Small intestine (tissue), 7 donors: ENCODE measurements around the gene MRPS34. TPM values are rescaled to one million over a fixed set of nuclear protein-coding genes. Genes with fewer than 3 reads are reported as not detected.

ENCODE experiments used
- DNase-seq, 2 donors: peaks; one replicate each; pipeline versions ENCODE4 v3.0.0 to v3.0.0-alpha.2; 2013
- FAIRE-seq: peaks from 2 replicates; lab custom pipeline; 2012; peaks lifted over from hg19 to GRCh38; lab: Jason Lieb, UNC
- H3K27ac ChIP-seq, 3 donors: one replicate each; pipeline ENCODE4 v1.5.1; 2013; ENCODE audit warnings: low read length in 2 of 3, mild to moderate bottlenecking in 2 of 3, control low read depth in 1 of 3, inconsistent platforms in 1 of 3, low read depth in 1 of 3, moderate library complexity in 1 of 3
- H3K27me3 ChIP-seq, 3 donors: one replicate each; pipeline ENCODE4 v1.6.1; 2013; ENCODE audit warnings: low read length in 3 of 3, inconsistent platforms in 1 of 3; ENCODE audit not compliant: control insufficient read depth in 3 of 3, insufficient read depth in 3 of 3
- H3K36me3 ChIP-seq, 3 donors: one replicate each; pipeline ENCODE4 v1.6.1; 2013; ENCODE audit warnings: low read length in 3 of 3, inconsistent platforms in 1 of 3, low read depth in 1 of 3, mild to moderate bottlenecking in 1 of 3, moderate library complexity in 1 of 3; ENCODE audit not compliant: control insufficient read depth in 3 of 3, insufficient read depth in 2 of 3
- H3K4me1 ChIP-seq, 3 donors: one replicate each; pipeline ENCODE4 v1.6.1; 2013; ENCODE audit warnings: low read length in 2 of 3, inconsistent platforms in 1 of 3, low read depth in 1 of 3, mild to moderate bottlenecking in 1 of 3, moderate library complexity in 1 of 3; ENCODE audit not compliant: control insufficient read depth in 3 of 3, insufficient read depth in 2 of 3
- H3K4me3 ChIP-seq, 3 donors: one replicate each; pipeline ENCODE4 v1.5.1; 2013; ENCODE audit warnings: low read length in 3 of 3, control low read depth in 1 of 3, inconsistent platforms in 1 of 3, low read depth in 1 of 3, mild to moderate bottlenecking in 1 of 3, moderate library complexity in 1 of 3
- H3K9me3 ChIP-seq, 2 donors: one replicate each; pipeline ENCODE4 v1.6.1; 2013; ENCODE audit warnings: low read depth in 1 of 2, low read length in 1 of 2; ENCODE audit not compliant: control insufficient read depth in 2 of 2, insufficient read depth in 1 of 2
- WGBS, 3 donors: extraction: QIAGEN DNeasy Blood & Tissue Kit; methylation state at CpG; one replicate each; pipeline ENCODE4 v1.1.7; 2013; 5-methylcytosine and 5-hydroxymethylcytosine counted together
- polyA plus RNA-seq, 4 donors: library from polyadenylated mRNA; stranded (reverse) in 3 of 4; unstranded in 1 of 4; fragments of 200-250 nt in 3 of 4; fragments of 120-200 nt in 1 of 4; gene quantifications; one replicate each; pipeline versions ENCODE4 v1.2.1 to v1.2.3, GENCODE V29; 2013
- donor health status: healthy with polysubstance abuse.
- donor health status: control.
- donor health status: control.
- donor health status: Bipolar disorder and iron deficiency.
- donor health status: healthy.

The MRPS34 gene
- polyA plus RNA-seq, 4 donors: 88.9 to 199 (median 172) TPM

DNA sequence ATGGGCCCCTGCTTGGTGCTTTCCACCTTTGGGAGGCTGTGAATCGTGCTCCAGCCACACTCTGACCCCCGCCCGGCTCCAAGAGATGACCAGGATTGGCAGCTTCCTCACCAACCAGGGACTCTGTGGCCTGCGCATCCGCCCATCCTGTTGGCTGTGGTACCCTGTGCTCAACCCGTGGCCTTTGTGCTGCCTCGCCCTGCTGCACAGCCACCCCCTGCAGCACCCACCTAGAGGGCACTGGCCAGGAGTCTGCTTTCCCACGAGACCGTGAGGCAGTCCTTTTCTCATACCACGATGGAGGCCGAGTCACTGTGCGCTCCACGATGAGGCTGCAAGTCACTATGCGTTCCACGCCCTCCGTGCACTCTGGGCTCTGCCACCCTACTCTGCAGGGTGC is 21.0 kb downstream of the MRPS34 start:
- FAIRE-seq (no peak), DNase-seq (no peak)
- Histone ChIP-seq H3K36me3 (peaks cover 15 to 84% (median 22%) of the 10 kb centered on the region in 3 donors), H3K9me3 (no peaks in the 10 kb centered on the region), H3K27ac (no peak overlapping the region), H3K4me1 (no peaks in the 10 kb centered on the region), H3K27me3 (no peaks in the 10 kb centered on the region), H3K4me3 (no peak overlapping the region)
- 95 to 96% (median 95%) methylated on average over 16 of the region's 16 CpGs for WGBS, 3 donors

GRCh38 chr16:1749152-1750117 is 23.5 kb downstream of the MRPS34 start:
- Histone ChIP-seq H3K27ac (no peak overlapping the region), H3K36me3 (peaks cover 15 to 92% (median 23%) of the 10 kb centered on the region in 3 donors), H3K9me3 (no peaks in the 10 kb centered on the region), H3K4me3 (no peak overlapping the region), H3K27me3 (no peaks in the 10 kb centered on the region), H3K4me1 (no peaks in the 10 kb centered on the region)
- 96 to 98% (median 97%) methylated on average over 29 of the region's 29 CpGs for WGBS, 3 donors
- FAIRE-seq (no peak), DNase-seq (no peak)

DNA sequence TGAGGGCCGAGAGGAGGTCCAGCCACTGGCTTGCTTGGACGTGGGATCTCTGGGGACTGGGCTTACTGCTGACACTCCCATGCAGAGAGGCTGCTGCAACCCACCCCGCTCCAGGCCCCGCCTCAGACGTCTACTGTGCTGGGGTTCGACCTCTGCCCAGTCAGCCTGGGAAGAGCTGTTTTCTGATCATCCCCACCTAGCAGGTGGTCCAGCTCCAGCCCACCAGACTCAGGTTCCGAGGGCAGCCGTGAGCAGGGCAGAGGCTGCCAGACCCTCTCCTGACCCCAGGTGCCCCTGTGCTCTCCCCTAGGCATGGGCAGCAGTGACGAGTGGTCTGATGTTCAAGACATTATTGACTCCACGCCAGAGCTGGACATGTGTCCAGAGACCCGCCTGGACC is 25.0 kb downstream of the MRPS34 start:
- H3K36me3 ChIP-seq: peaks cover 19 to 96% (median 25%) of the 10 kb centered on the region in 3 donors
- H3K27me3 ChIP-seq: no peaks in the 10 kb centered on the region
- no peak overlapping the region for H3K4me3 ChIP-seq
- H3K9me3 ChIP-seq: no peaks in the 10 kb centered on the region
- no peaks in the 10 kb centered on the region for H3K4me1 ChIP-seq
- H3K27ac ChIP-seq: no peak overlapping the region
- FAIRE-seq: no peak
- WGBS, 3 donors: 88 to 97% (median 94%) methylated on average over 10 to 11 of the region's 11 CpGs
- DNase-seq: no peak

DNA sequence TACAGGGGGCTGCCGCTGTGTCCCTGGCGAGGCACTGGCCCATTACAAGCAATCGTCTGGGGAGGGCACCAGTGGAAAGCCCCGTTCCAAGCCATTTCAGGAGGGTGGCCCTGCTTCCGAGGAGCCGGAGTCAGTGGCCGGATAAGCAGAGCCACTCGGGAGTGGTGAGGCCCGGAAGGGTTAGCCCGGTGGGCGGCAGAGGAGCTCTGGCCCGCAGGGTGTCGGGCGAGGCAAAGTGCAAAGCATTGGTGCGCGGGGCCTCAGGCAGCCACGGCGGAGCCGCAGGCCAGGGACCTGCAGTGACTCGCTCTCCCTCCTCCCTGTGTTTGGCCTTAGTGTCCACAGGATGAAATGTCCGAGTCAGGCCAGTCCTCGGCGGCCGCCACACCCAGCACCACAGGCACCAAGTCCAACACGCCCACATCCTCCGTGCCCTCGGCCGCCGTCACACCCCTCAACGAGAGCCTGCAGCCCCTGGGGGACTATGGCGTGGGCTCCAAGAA is 26.2 kb downstream of the MRPS34 start:
- FAIRE-seq (no peak), DNase-seq (no peak)
- H3K27ac ChIP-seq: no peak overlapping the region
- no peak overlapping the region for H3K4me3 ChIP-seq
- WGBS, 3 donors: 89 to 93% (median 92%) methylated on average over 26 to 31 of the region's 31 CpGs
- H3K36me3 ChIP-seq: peaks cover 17 to 94% (median 19%) of the 10 kb centered on the region in 3 donors
- H3K27me3 ChIP-seq: no peaks in the 10 kb centered on the region
- H3K9me3 ChIP-seq: no peaks in the 10 kb centered on the region
- H3K4me1 ChIP-seq: no peaks in the 10 kb centered on the region

DNA sequence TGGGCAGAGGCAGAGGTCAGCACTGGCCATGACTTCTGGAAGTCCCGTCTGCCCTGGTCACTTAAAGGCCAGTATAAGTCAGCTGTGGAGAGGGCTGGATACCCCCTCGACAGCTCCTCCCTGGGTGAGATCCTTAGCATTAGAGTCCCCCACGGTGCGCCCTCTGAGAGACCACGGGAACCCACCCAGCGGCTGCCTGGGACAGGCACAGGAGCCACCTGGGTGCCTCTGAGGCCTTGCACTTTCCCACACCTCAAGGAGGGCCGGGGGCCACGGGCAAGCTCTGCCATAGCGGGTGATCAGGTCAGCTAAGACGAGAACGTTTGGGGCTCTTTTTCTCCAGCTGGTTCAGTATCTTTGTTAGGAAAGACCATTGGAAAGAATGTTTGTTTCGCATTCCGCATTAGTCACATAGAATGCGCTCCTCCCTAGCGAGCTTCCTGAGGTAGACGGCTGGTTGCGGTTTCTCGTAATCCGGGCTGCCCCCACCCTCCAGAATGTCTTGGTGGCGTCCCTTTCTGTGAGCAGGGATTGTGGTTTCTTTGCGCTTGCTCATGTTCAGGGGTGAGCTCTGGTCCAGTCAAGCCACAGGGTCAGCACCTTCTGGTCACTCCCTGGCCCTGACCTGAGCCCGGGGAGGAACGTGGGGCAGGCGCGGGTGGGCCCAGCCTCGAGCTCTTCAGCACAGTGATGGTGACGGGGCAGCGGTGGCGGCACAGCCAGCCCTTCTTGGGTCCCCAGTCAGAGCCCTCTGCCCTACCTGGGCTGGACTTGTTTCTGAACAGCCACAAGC is 26.8 kb downstream of the MRPS34 start:
- H3K27me3 ChIP-seq: no peaks in the 10 kb centered on the region
- FAIRE-seq (no peak), DNase-seq (no peak)
- no peak overlapping the region for H3K27ac ChIP-seq
- no peak overlapping the region for H3K4me3 ChIP-seq
- H3K9me3 ChIP-seq: no peaks in the 10 kb centered on the region
- WGBS, 3 donors: 94 to 96% (median 94%) methylated on average over 28 to 29 of the region's 29 CpGs
- peaks cover 16 to 94% (median 19%) of the 10 kb centered on the region in 3 donors for H3K36me3 ChIP-seq
- no peaks in the 10 kb centered on the region for H3K4me1 ChIP-seq

GRCh38 chr16:1745181-1745899 is 27.6 kb downstream of the MRPS34 start:
- Histone ChIP-seq H3K4me1 (no peaks in the 10 kb centered on the region), H3K27ac (no peak overlapping the region), H3K36me3 (peaks cover 16 to 94% (median 19%) of the 10 kb centered on the region in 3 donors), H3K27me3 (no peaks in the 10 kb centered on the region), H3K4me3 (no peak overlapping the region), H3K9me3 (no peaks in the 10 kb centered on the region)
- WGBS, 3 donors: 87 to 92% (median 91%) methylated on average over 25 of the region's 25 CpGs
- FAIRE-seq (no peak), DNase-seq (no peak)

DNA sequence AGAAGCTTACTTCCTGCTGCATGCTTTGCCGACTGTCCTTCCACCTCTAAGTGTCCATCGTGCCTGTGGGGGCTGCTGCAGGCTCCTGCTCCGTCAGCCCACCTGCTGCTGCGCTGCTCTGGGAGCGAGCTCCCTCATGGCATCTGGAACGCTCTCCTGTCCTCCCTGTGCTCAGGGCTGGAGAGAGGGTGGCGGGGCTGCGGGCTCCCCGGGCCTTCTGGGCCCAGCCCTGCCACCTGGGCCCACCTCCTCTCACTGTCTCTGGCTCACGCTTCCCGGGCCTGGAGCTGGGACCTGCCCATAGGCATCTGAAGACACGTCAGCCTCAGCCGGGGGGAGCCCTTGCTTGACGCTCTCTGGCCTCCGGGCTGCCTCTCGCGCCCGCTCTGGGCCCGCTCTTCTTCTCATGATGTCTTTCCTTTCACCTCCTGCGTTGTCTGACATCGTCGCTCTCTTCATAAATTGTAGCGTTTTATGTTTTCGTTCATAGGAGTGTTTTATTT is 28.5 kb downstream of the MRPS34 start:
- H3K27me3 ChIP-seq: no peaks in the 10 kb centered on the region
- no peak overlapping the region for H3K27ac ChIP-seq
- H3K4me1 ChIP-seq: no peaks in the 10 kb centered on the region
- peaks cover 13 to 88% (median 16%) of the 10 kb centered on the region in 3 donors for H3K36me3 ChIP-seq
- no peak for DNase-seq
- no peak overlapping the region for H3K4me3 ChIP-seq
- no peaks in the 10 kb centered on the region for H3K9me3 ChIP-seq
- 93 to 94% (median 93%) methylated on average over 24 of the region's 24 CpGs for WGBS, 3 donors
- no peak for FAIRE-seq
